Loucy (cell line): ENCODE data around the gene HEPACAM2.

ENCODE experiments used
- H2AFZ ChIP-seq: fragments of 200-600 bp; sonication (generic); 2 replicates; pipeline ENCODE4 v1.6.0; 2016; ENCODE audit warnings: antibody characterized with exemption, mild to moderate bottlenecking, low read length, moderate library complexity
- H3F3A ChIP-seq: fragments of 200-600 bp; 2 replicates; pipeline ENCODE4 v1.6.0; 2016; ENCODE audit warnings: antibody characterized with exemption, low read depth, mild to moderate bottlenecking
- H3K27me3 ChIP-seq: fragments of 200-600 bp; sonication (generic); 2 replicates; pipeline ENCODE4 v1.6.1; 2014; ENCODE audit warnings: low read length, mild to moderate bottlenecking; ENCODE audit not compliant: insufficient read depth, poor library complexity, severe bottlenecking
- H3K36me3 ChIP-seq: fragments of 200-600 bp; sonication (generic); 2 replicates; pipeline ENCODE4 v1.6.1; 2016; ENCODE audit warnings: low read length; ENCODE audit not compliant: insufficient read depth
- H3K4me1 ChIP-seq: fragments of 200-600 bp; sonication (generic); 2 replicates; pipeline ENCODE4 v1.5.1; 2014; ENCODE audit warnings: low read length, mild to moderate bottlenecking; ENCODE audit not compliant: insufficient read depth, poor library complexity, severe bottlenecking
- H3K4me2 ChIP-seq: fragments of 200-600 bp; sonication (generic); 2 replicates; pipeline ENCODE4 v1.6.0; 2014; ENCODE audit warnings: antibody characterized with exemption, low read length, low read depth, mild to moderate bottlenecking; ENCODE audit not compliant: poor library complexity, severe bottlenecking
- H3K4me3 ChIP-seq: fragments of 200-600 bp; sonication (generic); 2 replicates; pipeline ENCODE4 v1.5.1; 2014; ENCODE audit warnings: low read length, mild to moderate bottlenecking, mixed read lengths; ENCODE audit not compliant: poor library complexity, severe bottlenecking
- H3K79me2 ChIP-seq: fragments of 200-600 bp; sonication (generic); 2 replicates; pipeline ENCODE4 v1.6.1; 2014; ENCODE audit warnings: low read length; ENCODE audit not compliant: insufficient read depth
- H3K9ac ChIP-seq: fragments of 200-600 bp; sonication (generic); 2 replicates; pipeline ENCODE4 v1.6.0; 2014; ENCODE audit warnings: mild to moderate bottlenecking, low read depth, low read length, moderate library complexity; ENCODE audit not compliant: poor library complexity, severe bottlenecking
- H3K9me2 ChIP-seq: fragments of 200-600 bp; sonication (generic); replicated peaks from 2 replicates; pipeline ENCODE4 v1.6.1; 2016; ENCODE audit warnings: low read depth, low read length, mixed read lengths
- H3K9me3 ChIP-seq: fragments of 200-600 bp; sonication (generic); 2 replicates; pipeline ENCODE4 v1.6.1; 2014; ENCODE audit warnings: mild to moderate bottlenecking, antibody characterized with exemption, low read length, low read depth; ENCODE audit not compliant: insufficient read depth
- H4K20me1 ChIP-seq: fragments of 200-600 bp; sonication (generic); 2 replicates; pipeline ENCODE4 v1.6.0; 2014; ENCODE audit warnings: antibody characterized with exemption, low read length, mild to moderate bottlenecking; ENCODE audit not compliant: insufficient read depth, poor library complexity, severe bottlenecking
- CTCF ChIP-seq: fragments of 200-600 bp; sonication (generic); conservative IDR thresholded peaks from 2 replicates; pipeline ENCODE4 v1.5.1; 2014; ENCODE audit warnings: mild to moderate bottlenecking, antibody characterized with exemption, low read length
- EZH2phosphoT487 ChIP-seq: fragments of 200-600 bp; IDR thresholded peaks from 2 replicates; pipeline ENCODE4 v1.6.1; 2018; ENCODE audit warnings: antibody characterized with exemption, mild to moderate bottlenecking, moderate library complexity, borderline replicate concordance

The HEPACAM2 gene

GRCh38 chr7:93150200-93150835 is 76.0 kb downstream of the HEPACAM2 start:
- Histone ChIP-seq H3K9me2 (no peaks in the 10 kb centered on the region), H3K9me3 (no peaks in the 10 kb centered on the region), H3F3A (no peaks in the 10 kb centered on the region), H3K4me1 (peaks cover 27% of the 10 kb centered on the region), H3K4me2 (no peak overlapping the region), H2AFZ (peak overlapping the region; percentile 59; the same call in 1 of the 2 replicates), H3K9ac (no peak overlapping the region), H3K27me3 (peaks cover 6% of the 10 kb centered on the region), H3K79me2 (no peaks in the 10 kb centered on the region), H4K20me1 (no peaks in the 10 kb centered on the region), H3K4me3 (no peak overlapping the region), H3K36me3 (no peaks in the 10 kb centered on the region)
- TF ChIP-seq EZH2phosphoT487: no peak
- TF ChIP-seq CTCF: no peak

GRCh38 chr7:93148727-93149126 is 77.5 kb downstream of the HEPACAM2 start:
- Histone ChIP-seq H3K9ac (peak overlapping the region; percentile 66), H2AFZ (peak overlapping the region; percentile 97), H3F3A (no peaks in the 10 kb centered on the region), H3K36me3 (no peaks in the 10 kb centered on the region), H3K4me1 (peaks cover 27% of the 10 kb centered on the region), H3K4me2 (peak overlapping the region; percentile 96), H3K4me3 (peak overlapping the region; percentile 86), H3K9me2 (no peaks in the 10 kb centered on the region), H3K79me2 (no peaks in the 10 kb centered on the region), H4K20me1 (no peaks in the 10 kb centered on the region), H3K27me3 (no peaks in the 10 kb centered on the region), H3K9me3 (no peaks in the 10 kb centered on the region)
- TF ChIP-seq EZH2phosphoT487 (no peak), CTCF (no peak)

- no peaks in the 10 kb centered on the region for H3K9me2 ChIP-seq
- H3K4me3 ChIP-seq: peak within 1 kb of the TSS; percentile 86
- no peaks in the 10 kb centered on the region for H3K9me3 ChIP-seq
- peak within 1 kb of the TSS; percentile 66 for H3K9ac ChIP-seq
- peak within 1 kb of the TSS; percentile 96 for H3K4me2 ChIP-seq
- no peak for TF ChIP-seq CTCF
- TF ChIP-seq EZH2phosphoT487: no peak
- H3K36me3 ChIP-seq: no peaks in the 10 kb centered on the region
- no peaks in the 10 kb centered on the region for H3K27me3 ChIP-seq
- no peaks in the 10 kb centered on the region for H3K79me2 ChIP-seq
- H2AFZ ChIP-seq: peak within 1 kb of the TSS; percentile 97
- H3K4me1 ChIP-seq: peaks cover 27% of the 10 kb centered on the region
- no peaks in the 10 kb centered on the region for H4K20me1 ChIP-seq
- no peaks in the 10 kb centered on the region for H3F3A ChIP-seq
Measured at GRCh38 chr7:93148144-93148543, 78.1 kb downstream of the HEPACAM2 start, which contains the start of gene SAMD9L. Gene SAMD9L (minus strand): TSS chr7:93148385. CDS start chr7:93135971, 12,414 bp downstream.
